Measurements from ENCODE around the gene OSGEP. TPM values are rescaled to one million over a fixed set of nuclear protein-coding genes. Genes with fewer than 3 reads are reported as not detected.

The OSGEP gene
- 10 to 100 TPM; 22.8 to 34.7 TPM for polyA plus RNA-seq

GRCh38 chr14:20454516-20455354, at the start of gene OSGEP, which contains the start of gene APEX1:
Gene OSGEP (minus strand): TSS chr14:20454812. CDS start chr14:20454683, 129 bp downstream.
Gene APEX1 (plus strand): TSS chr14:20455226. CDS start chr14:20455646, 420 bp downstream.
- Histone ChIP-seq H3K27ac (ENCODE audit: low read depth in 2 of 2, low read length in 1 of 2) (peak within 1 kb of the TSS; percentile 96 to 99), H3K36me3 (ENCODE audit: control insufficient read depth in 2 of 2, insufficient read depth in 2 of 2, low read length in 1 of 2) (peaks cover 26 to 27% of the 10 kb centered on the region in 2 donors), H3K27me3 (ENCODE audit: control insufficient read depth in 1 of 2, insufficient read depth in 2 of 2, low read length in 2 of 2) (no peaks in the 10 kb centered on the region), H3K4me3 (ENCODE audit: low read depth in 1 of 2, low read length in 2 of 2) (peak within 1 kb of the TSS; percentile 93 to 95), H3K9me3 (ENCODE audit: control insufficient read depth in 2 of 2, insufficient read depth in 1 of 2, low read depth in 1 of 2, low read length in 1 of 2) (no peaks in the 10 kb centered on the region), H3K4me1 (ENCODE audit: control insufficient read depth in 2 of 2, insufficient read depth in 2 of 2, low read length in 1 of 2) (peaks cover 0 to 5% of the 10 kb centered on the region in 2 donors)
- whole genome bisulfite sequencing, 2 donors = 0% methylated on average over 56 of the region's 56 CpGs

DNA sequence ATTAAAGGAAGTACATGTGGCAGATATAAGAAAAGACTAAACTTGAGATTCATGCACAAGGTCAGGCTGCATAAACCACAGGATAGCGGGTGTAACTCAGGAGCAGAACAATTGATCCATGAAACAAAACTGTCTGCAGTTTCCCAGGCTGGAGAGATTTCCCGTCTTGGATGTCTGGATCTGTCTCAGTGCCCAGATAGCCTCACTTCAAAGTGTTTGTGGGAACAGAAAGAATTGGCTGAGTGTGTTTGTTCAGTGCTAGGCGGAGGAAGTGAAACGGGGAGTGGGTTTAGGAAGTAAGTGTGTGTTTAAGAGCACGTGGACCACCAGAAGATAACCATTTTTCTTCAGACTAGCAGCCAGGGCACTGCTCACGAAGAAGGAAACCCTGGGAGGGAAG, 49.3 kb upstream of the OSGEP start:
- no peaks in the 10 kb centered on the region for H3K4me1 ChIP-seq (ENCODE audit: control insufficient read depth in 2 of 2, insufficient read depth in 2 of 2, low read length in 1 of 2)
- no peaks in the 10 kb centered on the region for H3K27me3 ChIP-seq (ENCODE audit: control insufficient read depth in 1 of 2, insufficient read depth in 2 of 2, low read length in 2 of 2)
- no peaks in the 10 kb centered on the region for H3K36me3 ChIP-seq (ENCODE audit: control insufficient read depth in 2 of 2, insufficient read depth in 2 of 2, low read length in 1 of 2)
- H3K4me3 ChIP-seq (ENCODE audit: low read depth in 1 of 2, low read length in 2 of 2) = no peak overlapping the region
- no peaks in the 10 kb centered on the region for H3K9me3 ChIP-seq (ENCODE audit: control insufficient read depth in 2 of 2, insufficient read depth in 1 of 2, low read depth in 1 of 2, low read length in 1 of 2)
- H3K27ac ChIP-seq (ENCODE audit: low read depth in 2 of 2, low read length in 1 of 2) = no peak overlapping the region
- 37 to 41% methylated on average over 6 of the region's 6 CpGs for WGBS, 2 donors

DNA sequence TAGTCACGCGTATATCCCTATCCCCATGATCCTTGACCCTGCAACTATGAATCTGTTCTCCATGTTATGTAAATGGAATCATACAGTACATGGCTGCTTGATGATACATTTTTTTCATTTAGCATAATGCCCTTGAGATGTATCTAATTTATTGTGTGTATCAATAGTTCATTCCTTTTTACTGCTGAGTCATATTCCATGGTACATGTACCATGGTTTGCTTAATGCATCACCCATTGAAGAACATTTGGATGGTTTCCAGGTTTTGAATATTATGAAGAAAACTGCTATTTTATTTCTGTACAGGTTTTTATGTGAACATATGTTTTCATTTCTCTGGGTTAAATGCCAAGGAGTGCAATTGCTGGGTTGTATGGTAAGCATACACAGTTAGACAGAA, 46.7 kb upstream of the OSGEP start:
- H3K36me3 ChIP-seq (ENCODE audit: control insufficient read depth in 2 of 2, insufficient read depth in 2 of 2, low read length in 1 of 2) = no peaks in the 10 kb centered on the region
- H3K9me3 ChIP-seq (ENCODE audit: control insufficient read depth in 2 of 2, insufficient read depth in 1 of 2, low read depth in 1 of 2, low read length in 1 of 2) = no peaks in the 10 kb centered on the region
- no peaks in the 10 kb centered on the region for H3K4me1 ChIP-seq (ENCODE audit: control insufficient read depth in 2 of 2, insufficient read depth in 2 of 2, low read length in 1 of 2)
- 92 to 98% methylated on average over 2 of the region's 2 CpGs for WGBS, 2 donors
- no peak overlapping the region for H3K27ac ChIP-seq (ENCODE audit: low read depth in 2 of 2, low read length in 1 of 2)
- no peaks in the 10 kb centered on the region for H3K27me3 ChIP-seq (ENCODE audit: control insufficient read depth in 1 of 2, insufficient read depth in 2 of 2, low read length in 2 of 2)
- H3K4me3 ChIP-seq (ENCODE audit: low read depth in 1 of 2, low read length in 2 of 2) = no peak overlapping the region

GRCh38 chr14:20499881-20500280, 45.3 kb upstream of the OSGEP start:
- WGBS, 2 donors = 90 to 93% methylated on average over 5 of the region's 5 CpGs
- H3K4me3 ChIP-seq (ENCODE audit: low read depth in 1 of 2, low read length in 2 of 2) = no peak overlapping the region
- no peaks in the 10 kb centered on the region for H3K27me3 ChIP-seq (ENCODE audit: control insufficient read depth in 1 of 2, insufficient read depth in 2 of 2, low read length in 2 of 2)
- no peak overlapping the region for H3K27ac ChIP-seq (ENCODE audit: low read depth in 2 of 2, low read length in 1 of 2)
- no peaks in the 10 kb centered on the region for H3K4me1 ChIP-seq (ENCODE audit: control insufficient read depth in 2 of 2, insufficient read depth in 2 of 2, low read length in 1 of 2)
- H3K9me3 ChIP-seq (ENCODE audit: control insufficient read depth in 2 of 2, insufficient read depth in 1 of 2, low read depth in 1 of 2, low read length in 1 of 2) = no peaks in the 10 kb centered on the region
- no peaks in the 10 kb centered on the region for H3K36me3 ChIP-seq (ENCODE audit: control insufficient read depth in 2 of 2, insufficient read depth in 2 of 2, low read length in 1 of 2)

GRCh38 chr14:20499108-20499507, 44.5 kb upstream of the OSGEP start:
- H3K4me3 ChIP-seq (ENCODE audit: low read depth in 1 of 2, low read length in 2 of 2) = no peak overlapping the region
- 60 to 64% methylated on average over 4 of the region's 4 CpGs for WGBS, 2 donors
- H3K36me3 ChIP-seq (ENCODE audit: control insufficient read depth in 2 of 2, insufficient read depth in 2 of 2, low read length in 1 of 2) = no peaks in the 10 kb centered on the region
- no peaks in the 10 kb centered on the region for H3K9me3 ChIP-seq (ENCODE audit: control insufficient read depth in 2 of 2, insufficient read depth in 1 of 2, low read depth in 1 of 2, low read length in 1 of 2)
- no peaks in the 10 kb centered on the region for H3K27me3 ChIP-seq (ENCODE audit: control insufficient read depth in 1 of 2, insufficient read depth in 2 of 2, low read length in 2 of 2)
- no peaks in the 10 kb centered on the region for H3K4me1 ChIP-seq (ENCODE audit: control insufficient read depth in 2 of 2, insufficient read depth in 2 of 2, low read length in 1 of 2)
- no peak overlapping the region for H3K27ac ChIP-seq (ENCODE audit: low read depth in 2 of 2, low read length in 1 of 2)

DNA sequence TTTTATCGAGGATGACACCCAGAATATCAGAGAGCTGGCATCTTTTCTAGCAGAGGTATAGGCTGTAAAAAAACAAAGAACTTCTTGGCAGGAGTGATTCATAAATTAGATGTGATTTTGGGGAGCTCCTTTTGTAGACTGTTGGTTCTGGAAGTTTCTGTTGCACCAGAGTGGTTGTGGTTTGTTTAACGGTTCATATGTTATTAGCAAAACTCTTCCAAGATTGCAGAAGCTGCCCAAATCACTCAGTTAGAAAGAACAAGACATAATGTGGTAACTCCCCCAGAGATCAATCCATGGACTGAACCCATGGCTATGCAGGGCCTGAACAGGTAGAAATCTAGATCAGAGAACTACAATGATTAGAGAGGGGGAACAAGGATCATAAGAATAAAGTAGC, 44.0 kb upstream of the OSGEP start:
- no peaks in the 10 kb centered on the region for H3K36me3 ChIP-seq (ENCODE audit: control insufficient read depth in 2 of 2, insufficient read depth in 2 of 2, low read length in 1 of 2)
- no peaks in the 10 kb centered on the region for H3K4me1 ChIP-seq (ENCODE audit: control insufficient read depth in 2 of 2, insufficient read depth in 2 of 2, low read length in 1 of 2)
- H3K27ac ChIP-seq (ENCODE audit: low read depth in 2 of 2, low read length in 1 of 2) = no peak overlapping the region
- WGBS, 2 donors = 68 to 71% methylated on average over 2 of the region's 2 CpGs
- H3K27me3 ChIP-seq (ENCODE audit: control insufficient read depth in 1 of 2, insufficient read depth in 2 of 2, low read length in 2 of 2) = no peaks in the 10 kb centered on the region
- H3K4me3 ChIP-seq (ENCODE audit: low read depth in 1 of 2, low read length in 2 of 2) = no peak overlapping the region
- no peaks in the 10 kb centered on the region for H3K9me3 ChIP-seq (ENCODE audit: control insufficient read depth in 2 of 2, insufficient read depth in 1 of 2, low read depth in 1 of 2, low read length in 1 of 2)

DNA sequence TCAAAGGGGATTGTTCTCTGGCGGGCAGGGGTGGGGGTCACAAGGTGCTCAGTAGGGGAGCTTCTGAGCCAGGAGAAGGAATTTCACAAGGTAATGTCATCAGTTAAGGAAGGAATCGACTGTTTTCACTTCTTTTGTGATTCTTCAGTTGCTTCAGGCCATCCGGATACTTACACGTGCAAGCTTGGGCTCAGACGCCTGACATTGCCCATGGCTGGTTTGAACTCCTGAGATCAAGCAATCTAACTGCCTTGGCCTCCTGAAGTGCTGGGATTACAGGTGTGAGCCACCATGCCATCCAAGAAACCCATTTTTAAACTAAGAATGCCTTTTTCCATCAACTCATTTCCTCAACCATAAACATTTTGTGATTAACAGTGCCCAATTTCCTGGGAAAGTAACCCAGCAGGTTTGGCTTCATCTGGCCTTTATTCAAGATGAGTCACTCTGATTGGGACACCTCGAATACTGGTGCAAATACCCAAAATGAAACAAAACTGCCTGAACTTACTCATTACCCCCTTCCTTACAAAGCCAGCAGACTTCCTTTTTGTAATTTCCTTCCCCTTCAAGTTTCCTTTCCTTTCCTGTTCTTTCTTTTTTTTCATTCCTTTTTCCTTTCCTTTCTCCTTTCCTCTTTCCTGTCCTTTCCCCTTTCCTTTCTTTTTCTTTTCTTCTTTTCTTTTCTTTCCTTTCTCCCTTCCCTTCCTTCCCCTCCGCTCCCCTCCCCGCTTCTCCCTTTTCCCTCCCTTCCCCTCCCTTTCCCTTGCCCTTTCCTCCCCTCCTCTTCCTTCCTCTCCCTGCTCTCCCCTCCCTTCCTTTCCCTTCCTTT, 40.5 kb upstream of the OSGEP start:
- WGBS, 2 donors = 64 to 73% methylated on average over 8 of the region's 8 CpGs
- no peaks in the 10 kb centered on the region for H3K27me3 ChIP-seq (ENCODE audit: control insufficient read depth in 1 of 2, insufficient read depth in 2 of 2, low read length in 2 of 2)
- no peaks in the 10 kb centered on the region for H3K9me3 ChIP-seq (ENCODE audit: control insufficient read depth in 2 of 2, insufficient read depth in 1 of 2, low read depth in 1 of 2, low read length in 1 of 2)
- peak overlapping the region; percentile 74 to 86 for H3K27ac ChIP-seq (ENCODE audit: low read depth in 2 of 2, low read length in 1 of 2)
- no peak overlapping the region for H3K4me3 ChIP-seq (ENCODE audit: low read depth in 1 of 2, low read length in 2 of 2)
- H3K36me3 ChIP-seq (ENCODE audit: control insufficient read depth in 2 of 2, insufficient read depth in 2 of 2, low read length in 1 of 2) = no peaks in the 10 kb centered on the region
- H3K4me1 ChIP-seq (ENCODE audit: control insufficient read depth in 2 of 2, insufficient read depth in 2 of 2, low read length in 1 of 2) = no peaks in the 10 kb centered on the region

GRCh38 chr14:20493634-20494033, 39.0 kb upstream of the OSGEP start:
- Histone ChIP-seq H3K4me1 (ENCODE audit: control insufficient read depth in 2 of 2, insufficient read depth in 2 of 2, low read length in 1 of 2) (peaks cover 0 to 6% of the 10 kb centered on the region in 2 donors), H3K27ac (ENCODE audit: low read depth in 2 of 2, low read length in 1 of 2) (peak overlapping the region; percentile 87 to 90), H3K27me3 (ENCODE audit: control insufficient read depth in 1 of 2, insufficient read depth in 2 of 2, low read length in 2 of 2) (no peaks in the 10 kb centered on the region), H3K9me3 (ENCODE audit: control insufficient read depth in 2 of 2, insufficient read depth in 1 of 2, low read depth in 1 of 2, low read length in 1 of 2) (no peaks in the 10 kb centered on the region), H3K4me3 (ENCODE audit: low read depth in 1 of 2, low read length in 2 of 2) (no peak overlapping the region), H3K36me3 (ENCODE audit: control insufficient read depth in 2 of 2, insufficient read depth in 2 of 2, low read length in 1 of 2) (no peaks in the 10 kb centered on the region)
- WGBS, 2 donors = 41 to 53% methylated on average over 2 of the region's 2 CpGs

DNA sequence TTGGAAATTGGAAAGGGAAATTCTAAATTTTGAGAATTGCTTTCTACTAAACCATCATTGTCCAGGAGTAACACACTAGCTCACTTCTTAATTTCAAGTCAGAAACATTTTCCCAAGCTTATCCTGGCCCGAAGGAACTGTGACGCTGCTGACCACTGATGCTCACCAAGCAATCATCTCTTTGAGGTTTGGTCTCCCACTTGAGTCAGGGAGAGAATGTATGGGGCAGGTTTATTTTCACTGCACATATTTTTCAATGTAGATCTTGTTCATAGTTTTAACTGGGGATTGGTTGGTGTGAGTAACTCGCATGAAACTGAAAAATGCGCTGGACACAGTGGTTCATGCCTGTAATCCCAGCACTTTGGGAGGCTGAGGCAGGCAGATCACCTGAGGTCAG, 37.9 kb upstream of the OSGEP start:
- no peaks in the 10 kb centered on the region for H3K27me3 ChIP-seq (ENCODE audit: control insufficient read depth in 1 of 2, insufficient read depth in 2 of 2, low read length in 2 of 2)
- H3K9me3 ChIP-seq (ENCODE audit: control insufficient read depth in 2 of 2, insufficient read depth in 1 of 2, low read depth in 1 of 2, low read length in 1 of 2) = no peaks in the 10 kb centered on the region
- peak overlapping the region in 1 of 2 donors; percentile 55 for H3K27ac ChIP-seq (ENCODE audit: low read depth in 2 of 2, low read length in 1 of 2)
- WGBS, 2 donors = 95 to 96% methylated on average over 4 of the region's 4 CpGs
- H3K4me1 ChIP-seq (ENCODE audit: control insufficient read depth in 2 of 2, insufficient read depth in 2 of 2, low read length in 1 of 2) = peaks cover 0 to 6% of the 10 kb centered on the region in 2 donors
- H3K4me3 ChIP-seq (ENCODE audit: low read depth in 1 of 2, low read length in 2 of 2) = no peak overlapping the region
- H3K36me3 ChIP-seq (ENCODE audit: control insufficient read depth in 2 of 2, insufficient read depth in 2 of 2, low read length in 1 of 2) = no peaks in the 10 kb centered on the region

All from esophagus (tissue), 2 donors.